ENCODE measurements around the gene SYNE1.

The SYNE1 gene

DNA sequence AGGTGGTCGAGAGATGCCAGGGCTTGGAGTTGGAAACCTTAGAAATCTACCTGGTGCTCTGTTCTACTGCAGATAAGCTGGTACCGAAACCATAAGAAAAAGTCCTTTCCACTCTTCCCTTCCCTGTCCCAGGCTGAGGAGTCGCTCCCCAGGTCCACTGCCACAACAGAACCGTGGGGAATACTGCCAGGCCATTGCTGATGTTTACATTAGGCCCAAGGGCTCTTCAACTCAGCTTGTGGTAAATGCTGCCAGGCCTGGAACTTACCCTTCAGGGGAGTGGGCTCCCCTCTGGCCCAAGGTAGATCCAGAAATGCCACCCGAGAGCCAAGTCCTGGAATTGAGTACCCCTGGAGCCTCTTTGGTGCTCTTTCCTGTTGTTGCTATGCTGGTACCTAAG is 441.3 kb downstream of the SYNE1 start:
- no peak overlapping the region for H3K4me3 ChIP-seq (ENCODE audit: low read depth, low read length)
- ChIA-PET POLR2A (no interaction called here), CTCF (no interaction called here)
- DNase-seq (ENCODE audit: low read depth, low spot score): no peak
- TF ChIP-seq, protein P1, sequence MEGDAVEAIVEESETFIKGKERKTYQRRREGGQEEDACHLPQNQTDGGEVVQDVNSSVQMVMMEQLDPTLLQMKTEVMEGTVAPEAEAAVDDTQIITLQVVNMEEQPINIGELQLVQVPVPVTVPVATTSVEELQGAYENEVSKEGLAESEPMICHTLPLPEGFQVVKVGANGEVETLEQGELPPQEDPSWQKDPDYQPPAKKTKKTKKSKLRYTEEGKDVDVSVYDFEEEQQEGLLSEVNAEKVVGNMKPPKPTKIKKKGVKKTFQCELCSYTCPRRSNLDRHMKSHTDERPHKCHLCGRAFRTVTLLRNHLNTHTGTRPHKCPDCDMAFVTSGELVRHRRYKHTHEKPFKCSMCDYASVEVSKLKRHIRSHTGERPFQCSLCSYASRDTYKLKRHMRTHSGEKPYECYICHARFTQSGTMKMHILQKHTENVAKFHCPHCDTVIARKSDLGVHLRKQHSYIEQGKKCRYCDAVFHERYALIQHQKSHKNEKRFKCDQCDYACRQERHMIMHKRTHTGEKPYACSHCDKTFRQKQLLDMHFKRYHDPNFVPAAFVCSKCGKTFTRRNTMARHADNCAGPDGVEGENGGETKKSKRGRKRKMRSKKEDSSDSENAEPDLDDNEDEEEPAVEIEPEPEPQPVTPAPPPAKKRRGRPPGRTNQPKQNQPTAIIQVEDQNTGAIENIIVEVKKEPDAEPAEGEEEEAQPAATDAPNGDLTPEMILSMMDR (IDR thresholded peaks at IDR 0.05; ENCODE audit: insufficient read depth, low read length, missing control alignments): no peak

DNA sequence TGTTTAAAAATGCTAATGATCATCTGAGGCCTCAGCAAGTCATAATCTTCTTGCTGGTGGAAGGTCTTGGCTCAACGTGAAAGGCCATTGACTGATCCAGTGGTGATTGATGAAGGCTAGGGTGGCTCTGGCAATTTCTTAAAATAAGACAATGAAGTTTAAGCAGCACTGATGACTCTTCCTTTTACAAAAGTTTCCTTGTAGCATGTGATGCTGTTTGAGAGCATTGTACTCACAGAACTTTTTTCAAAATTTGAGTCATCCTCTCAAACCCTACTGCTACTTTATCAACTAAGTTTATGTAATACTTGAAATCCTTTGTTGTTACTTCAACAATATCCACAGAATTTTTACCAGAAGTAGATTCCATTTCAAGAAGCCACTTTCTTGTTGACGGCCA is 447.4 kb downstream of the SYNE1 start:
- no peak overlapping the region for H3K4me3 ChIP-seq (ENCODE audit: low read depth, low read length)
- TF ChIP-seq, protein P1 (IDR thresholded peaks at IDR 0.05; ENCODE audit: insufficient read depth, low read length, missing control alignments): no peak
- POLR2A ChIA-PET: no interaction called here
- no peak for DNase-seq (ENCODE audit: low read depth, low spot score)
- CTCF ChIA-PET: no interaction called here

DNA sequence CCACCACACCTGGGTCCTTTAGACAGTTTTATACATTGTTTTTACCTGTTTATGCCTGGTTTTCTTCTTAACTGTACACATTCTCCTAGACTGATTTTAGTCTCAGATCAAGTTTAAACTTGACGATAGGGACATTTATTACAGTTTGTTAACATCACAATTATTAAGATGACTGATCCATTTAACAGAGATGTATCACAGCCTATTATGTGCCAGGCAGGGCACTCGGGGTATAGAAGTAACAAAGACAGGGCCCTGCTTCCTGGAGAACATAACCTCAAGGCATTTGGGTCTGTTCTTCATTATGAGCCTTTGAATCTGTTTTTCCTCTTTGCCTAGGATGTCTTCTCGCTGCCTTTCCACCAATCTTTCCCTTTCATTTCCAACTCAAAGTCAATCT is 449.2 kb downstream of the SYNE1 start:
- TF ChIP-seq, protein P1 (IDR thresholded peaks at IDR 0.05; ENCODE audit: insufficient read depth, low read length, missing control alignments): no peak
- DNase-seq (ENCODE audit: low read depth, low spot score): no peak
- ChIA-PET POLR2A (no interaction called here), CTCF (no interaction called here)
- no peak overlapping the region for H3K4me3 ChIP-seq (ENCODE audit: low read depth, low read length)

DNA sequence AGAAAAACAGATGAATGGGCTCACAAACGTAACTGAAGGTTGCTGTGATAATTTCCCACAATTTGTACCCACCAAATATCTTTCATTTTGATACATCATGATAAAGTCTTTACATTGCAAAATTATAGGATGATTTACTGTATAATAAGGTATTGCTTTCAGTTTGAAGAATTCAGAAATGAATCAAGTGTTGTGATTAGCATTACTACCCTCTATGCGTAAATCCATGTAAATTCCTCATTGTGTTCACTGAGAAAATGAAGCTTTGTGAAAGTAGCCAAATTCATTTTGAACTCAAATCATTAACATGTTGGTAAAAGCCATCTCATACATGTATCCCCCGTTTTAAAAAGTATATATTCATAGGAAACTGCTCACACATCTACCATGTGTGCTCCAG is 450.3 kb downstream of the SYNE1 start:
- CTCF ChIA-PET: no interaction called here

DNA sequence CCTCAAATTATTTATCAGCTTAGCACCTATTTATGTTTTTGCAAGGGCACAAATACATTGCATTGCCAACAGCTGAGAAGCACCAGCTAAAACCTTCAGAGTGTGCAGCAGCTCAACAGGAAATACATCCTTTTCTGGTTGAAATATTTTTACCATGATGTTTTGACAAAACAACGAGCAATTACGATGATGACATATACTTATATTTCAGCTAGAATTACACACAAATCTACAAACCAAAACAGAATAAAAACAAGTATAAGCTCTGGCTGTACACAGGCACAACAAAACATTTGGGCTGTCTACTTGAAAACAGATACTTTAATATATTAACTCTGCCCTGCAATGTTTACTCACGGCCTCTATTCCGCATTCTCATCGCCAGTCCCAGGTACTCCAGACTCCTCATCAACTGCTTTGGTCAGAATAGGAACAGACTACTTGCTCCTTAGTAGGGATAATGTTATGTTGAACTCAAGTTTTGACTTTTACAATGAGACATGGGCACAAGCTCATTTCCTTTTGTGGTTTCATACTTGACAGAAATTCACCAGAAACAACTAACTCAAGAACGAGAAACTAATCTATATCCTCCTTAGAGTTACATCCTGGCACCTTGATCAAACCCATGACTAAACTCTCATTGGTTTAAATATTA is 452.1 kb downstream of the SYNE1 start:
- POLR2A ChIA-PET: no interaction called here
- TF ChIP-seq, protein P1 (IDR thresholded peaks at IDR 0.05; ENCODE audit: insufficient read depth, low read length, missing control alignments): no peak
- no peak for DNase-seq (ENCODE audit: low read depth, low spot score)
- CTCF ChIA-PET: interaction anchor here (0.9 to 2.0 kb wide), 3 partner anchors 11 to 420 kb away, joined by 3 to 4 read pairs (median 4); no protein-coding TSS in a partner anchor
- no peak overlapping the region for H3K4me3 ChIP-seq (ENCODE audit: low read depth, low read length)

More for the DNA sequence above, 450.3 kb downstream of the SYNE1 start:
- no peak for DNase-seq (ENCODE audit: low read depth, low spot score)
- TF ChIP-seq, protein P1 (IDR thresholded peaks at IDR 0.05; ENCODE audit: insufficient read depth, low read length, missing control alignments): no peak
- POLR2A ChIA-PET: no interaction called here
- H3K4me3 ChIP-seq (ENCODE audit: low read depth, low read length): no peak overlapping the region

DNA sequence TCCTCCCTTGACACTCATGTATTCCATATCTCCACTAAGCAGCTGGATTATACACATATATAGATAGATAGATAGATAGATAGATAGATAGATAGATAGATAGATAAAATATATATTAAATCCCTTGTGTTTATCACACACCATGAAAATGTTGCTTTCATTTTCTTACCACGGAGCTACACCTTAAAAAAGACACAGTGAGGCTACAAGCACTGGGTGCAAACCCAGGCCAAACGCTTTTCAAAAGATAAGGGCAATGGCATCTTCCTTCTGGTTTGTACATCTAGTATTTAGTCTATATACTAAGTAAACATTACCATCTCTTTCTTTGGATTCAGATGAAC is 452.6 kb downstream of the SYNE1 start:
- ChIA-PET CTCF (interaction anchor here (1.6 to 2.0 kb wide), 2 partner anchors 11 to 419 kb away, joined by 3 to 4 read pairs; no protein-coding TSS in a partner anchor), POLR2A (no interaction called here)
- H3K4me3 ChIP-seq (ENCODE audit: low read depth, low read length): no peak overlapping the region
- no peak for DNase-seq (ENCODE audit: low read depth, low spot score)
- TF ChIP-seq, protein P1 (IDR thresholded peaks at IDR 0.05; ENCODE audit: insufficient read depth, low read length, missing control alignments): no peak
